IMR-90 (cell line): Measurements from ENCODE around the gene NAA11. TPM values are rescaled to one million over a fixed set of nuclear protein-coding genes. Genes with fewer than 3 reads are reported as not detected.

Experiments
- ATAC-seq: fragments of 200-7000 bp; cut with Tn5 transposase; 2 replicates; pipeline ENCODE4 v1.9.1; 2020; ENCODE audit warnings: low read depth, mild to moderate bottlenecking, moderate library complexity
- BruUV-seq: library from RNA; stranded (reverse); fragments of 400-500 nt; replicated peaks from 2 replicates; lab custom pipeline; 2021; lab: Mats Ljungman, UMichigan
- CTCF ChIA-PET: fragments of 300-600 bp; formaldehyde crosslinking; extraction: SDS; loops from one replicate; lab custom pipeline; 2021; ENCODE audit warnings: antibody characterized with exemption; lab: Yijun Ruan, JAX
- POLR2A ChIA-PET: fragments of 300-600 bp; sonication (Branson Sonifier 250); formaldehyde crosslinking; loops from one replicate; lab custom pipeline; 2022; ENCODE audit warnings: antibody characterized with exemption; ENCODE audit not compliant: unreplicated experiment; lab: Charles Lee
- DNase-seq: peaks from one replicate; pipeline ENCODE4 v3.0.0; 2013
- H2AFZ ChIP-seq: replicated peaks from 2 replicates; pipeline ENCODE3; 2013; ENCODE audit warnings: low read length, mild to moderate bottlenecking; ENCODE audit not compliant: poor library complexity
- H2AK5ac ChIP-seq: 2 replicates; pipeline ENCODE4 v1.6.1; 2013; ENCODE audit warnings: low read depth, low read length, inconsistent platforms
- H2AK9ac ChIP-seq: replicated peaks from 2 replicates; pipeline ENCODE3; 2013; ENCODE audit warnings: mild to moderate bottlenecking, low read depth, low read length, moderate library complexity; ENCODE audit not compliant: poor library complexity
- H2BK120ac ChIP-seq: 2 replicates; pipeline ENCODE4 v1.6.1; 2013; ENCODE audit warnings: low read depth, low read length, inconsistent platforms
- H2BK15ac ChIP-seq: 3 replicates; pipeline ENCODE4 v1.6.1; 2013; ENCODE audit warnings: low read depth, low read length, inconsistent platforms
- H2BK20ac ChIP-seq: 2 replicates; pipeline ENCODE4 v1.6.1; 2013; ENCODE audit warnings: low read depth, mild to moderate bottlenecking, inconsistent platforms, low read length, moderate library complexity
- H2BK5ac ChIP-seq: 2 replicates; pipeline ENCODE4 v1.6.1; 2013; ENCODE audit warnings: mild to moderate bottlenecking, low read depth, low read length, inconsistent platforms; ENCODE audit not compliant: poor library complexity, severe bottlenecking
- H3K14ac ChIP-seq: replicated peaks from 2 replicates; pipeline ENCODE4 v1.6.1; 2013; ENCODE audit warnings: low read depth, low read length, inconsistent platforms
- H3K18ac ChIP-seq: 2 replicates; pipeline ENCODE4 v1.6.1; 2013; ENCODE audit warnings: low read depth, low read length, control low read depth
- H3K23ac ChIP-seq: 2 replicates; pipeline ENCODE4 v1.6.1; 2013; ENCODE audit warnings: low read depth, low read length, inconsistent platforms
- H3K27ac ChIP-seq: 2 replicates; pipeline ENCODE4 v1.5.1; 2013; ENCODE audit warnings: mild to moderate bottlenecking, control low read depth, low read length; ENCODE audit not compliant: insufficient read depth
- H3K27me3 ChIP-seq: 2 replicates; pipeline ENCODE4 v1.6.1; 2013; ENCODE audit warnings: low read length; ENCODE audit not compliant: control insufficient read depth, insufficient read depth
- H3K36me3 ChIP-seq: 2 replicates; pipeline ENCODE4 v1.6.1; 2013; ENCODE audit warnings: low read length, mixed read lengths; ENCODE audit not compliant: control insufficient read depth, insufficient read depth
- H3K4ac ChIP-seq: 2 replicates; pipeline ENCODE4 v1.6.1; 2013; ENCODE audit warnings: low read depth, low read length, inconsistent platforms
- H3K4me1 ChIP-seq: 2 replicates; pipeline ENCODE4 v1.6.1; 2013; ENCODE audit warnings: low read length, mixed read lengths; ENCODE audit not compliant: control insufficient read depth, insufficient read depth
- H3K4me2 ChIP-seq: 2 replicates; pipeline ENCODE4 v1.6.1; 2013; ENCODE audit warnings: low read depth, mild to moderate bottlenecking, control low read depth, low read length, moderate library complexity
- H3K4me3 ChIP-seq: 2 replicates; pipeline ENCODE4 v1.5.1; 2013; ENCODE audit warnings: low read depth, mild to moderate bottlenecking, control low read depth, low read length, moderate library complexity; ENCODE audit not compliant: insufficient read depth
- H3K56ac ChIP-seq: 2 replicates; pipeline ENCODE4 v1.6.1; 2013; ENCODE audit warnings: low read length, inconsistent platforms; ENCODE audit not compliant: insufficient read depth; ENCODE audit errors: extremely low read depth
- H3K79me1 ChIP-seq, 2 experiments: 2 replicates each; pipeline ENCODE4 v1.6.1; 2013; ENCODE audit warnings: low read length in 2 of 2, inconsistent platforms in 1 of 2, low read depth in 1 of 2
- H3K9ac ChIP-seq: 2 replicates; pipeline ENCODE4 v1.6.1; 2013; ENCODE audit warnings: low read depth, low read length, control low read depth
- H3K9me1 ChIP-seq: 2 replicates; pipeline ENCODE4 v1.6.1; 2013; ENCODE audit warnings: low read length, inconsistent platforms; ENCODE audit not compliant: insufficient read depth
- H3K9me3 ChIP-seq: 2 replicates; pipeline ENCODE4 v1.6.1; 2013; ENCODE audit warnings: low read length; ENCODE audit not compliant: control insufficient read depth, insufficient read depth
- H4K20me1 ChIP-seq: 2 replicates; pipeline ENCODE4 v1.6.1; 2013; ENCODE audit warnings: low read length, inconsistent platforms; ENCODE audit not compliant: insufficient read depth
- H4K5ac ChIP-seq: 2 replicates; pipeline ENCODE4 v1.6.1; 2013; ENCODE audit warnings: mild to moderate bottlenecking, low read depth, low read length, control low read depth
- H4K8ac ChIP-seq, 2 experiments: 2 replicates each; pipeline ENCODE4 v1.6.1; 2013; ENCODE audit warnings: low read depth in 2 of 2, low read length in 2 of 2, control low read depth in 1 of 2, inconsistent platforms in 1 of 2
- H4K91ac ChIP-seq: 2 replicates; pipeline ENCODE4 v1.6.1; 2013; ENCODE audit warnings: low read depth, low read length, inconsistent platforms; ENCODE audit not compliant: insufficient read depth
- RAD21 ChIP-seq: IDR thresholded peaks from 2 replicates; pipeline ENCODE4 v1.6.1; 2012; ENCODE audit warnings: low read length, improper control_type of control experiment
- WGBS, 2 experiments: methylation state at CpG; one replicate each; pipeline versions ENCODE4 v1.1.5 to v1.1.7; 2013; ENCODE audit warnings: missing lambda C conversion rate in 2 of 2; ENCODE audit not compliant: insufficient read length in 1 of 2; ENCODE audit errors: extremely low coverage in 2 of 2; 5-methylcytosine and 5-hydroxymethylcytosine counted together
- dilution Hi-C: fragments of 300-500 bp; cut with HindIII; formaldehyde crosslinking; loops from one replicate; pipeline ENCODE4 v1.14.3; 2018; ENCODE audit warnings: low sequenced_read_pairs; ENCODE audit not compliant: unreplicated experiment
- in situ Hi-C: fragments of 300-500 bp; cut with MboI; formaldehyde crosslinking; loops from 3 replicates; pipeline ENCODE4 v1.14.3; 2019; ENCODE audit warnings: low sequenced_read_pairs, inconsistent platforms, mixed read lengths
- intact Hi-C: fragments of 100-400 bp; cut with micrococcal nuclease; formaldehyde crosslinking; loops from 2 replicates; pipeline ENCODE4 v1.10.0; 2022
- polyA plus RNA-seq, 3 experiments: library from polyadenylated mRNA; depleted of rRNA; stranded (reverse); fragments of >200 nt; gene quantifications; 2 replicates each; pipeline ENCODE4 v1.2.3, GENCODE V29; 2012; ENCODE audit warnings: low replicate concordance in 1 of 3
- total RNA-seq: library from RNA; depleted of rRNA; stranded (reverse); fragments of >200 nt; gene quantifications from 2 replicates; pipeline ENCODE4 v1.2.3, GENCODE V29; 2012

The NAA11 gene
- total and polyA plus RNA-seq, 2 of the 4 experiments (the other 2 are of a cell fraction) = not detected

DNA sequence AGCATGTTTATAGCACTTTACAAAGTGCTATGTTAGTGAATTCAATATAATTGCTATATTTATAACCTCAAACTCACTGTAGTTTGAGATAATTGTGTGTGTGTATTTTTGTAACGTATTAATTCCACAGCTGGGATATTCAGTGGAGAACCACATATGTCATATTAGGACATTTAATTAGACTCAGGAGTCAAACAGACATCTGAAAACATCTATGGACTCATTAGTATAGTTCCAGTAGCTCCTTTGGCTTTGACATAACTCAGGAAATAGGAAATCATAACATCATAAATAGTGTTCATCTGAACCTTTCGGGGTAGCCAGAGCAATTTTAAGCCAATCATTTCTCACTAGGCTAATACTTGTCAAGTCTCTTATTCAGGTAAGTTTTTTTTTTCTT, 38.8 kb downstream of the NAA11 start:
- H3K36me3 ChIP-seq = no peaks in the 10 kb centered on the region
- ATAC-seq = no peak
- dilution Hi-C loops = no loop called here
- H2BK5ac ChIP-seq = no peak overlapping the region
- DNase-seq = no peak
- no peaks in the 10 kb centered on the region for H3K9me3 ChIP-seq
- no peak overlapping the region for H2BK120ac ChIP-seq
- H3K18ac ChIP-seq = no peak overlapping the region
- no CpG with 5 or more reads among the region's 2 CpGs for WGBS, 2 experiments
- H3K27ac ChIP-seq = no peak overlapping the region
- in situ Hi-C loops = no loop called here
- H3K4ac ChIP-seq = no peak overlapping the region
- no peaks in the 10 kb centered on the region for H3K4me1 ChIP-seq
- H3K23ac ChIP-seq = no peak overlapping the region
- no peak overlapping the region for H3K4me3 ChIP-seq
- no peaks in the 10 kb centered on the region for H3K27me3 ChIP-seq
- H2BK15ac ChIP-seq = no peak overlapping the region
- no peaks in the 10 kb centered on the region for H3K79me1 ChIP-seq
- H3K14ac ChIP-seq = no peak overlapping the region
- ChIA-PET CTCF (no interaction called here), POLR2A (no interaction called here)
- no peaks in the 10 kb centered on the region for H4K20me1 ChIP-seq
- no peak overlapping the region for H2AK5ac ChIP-seq
- no peak overlapping the region for H2BK20ac ChIP-seq
- H3K4me2 ChIP-seq = no peak overlapping the region
- no peak overlapping the region for H3K9ac ChIP-seq
- no peak overlapping the region for H4K8ac ChIP-seq
- no peak overlapping the region for H3K56ac ChIP-seq
- no peak overlapping the region for H4K5ac ChIP-seq
- no peak overlapping the region for H2AFZ ChIP-seq
- no peak overlapping the region for H4K91ac ChIP-seq
- no peaks in the 10 kb centered on the region for H3K9me1 ChIP-seq
- no peak for TF ChIP-seq RAD21
- intact Hi-C loops = no loop called here
- no peak overlapping the region for H2AK9ac ChIP-seq
- BruUV-seq = no TSS peak
